Stimulated activated effector memory CD8-positive, alpha-beta T cell treated with anti-CD3 and anti-CD28 coated beads, Interleukin-12 subunit alpha, Interleukin-12 subunit beta, amount 100 ng/mL, for 72 hours (primary cell): ENCODE data around the gene KLHL33.

ENCODE experiments used
- ATAC-seq: fragments of 150-1000 bp; cut with Tn5 transposase; 2 replicates; pipeline ENCODE4 v1.10.0; 2021
- DNase-seq, 2 donors: peaks; one replicate each; pipeline ENCODE4 v3.0.0; 2021 to 2022; ENCODE audit warnings: low spot score in 2 of 2
- H3K27ac Mint-ChIP-seq: one replicate; pipeline ENCODE4 v1.8.0; 2022; ENCODE audit warnings: mild to moderate bottlenecking, mixed read lengths
- H3K36me3 Mint-ChIP-seq: one replicate; pipeline ENCODE4 v1.8.0; 2022; ENCODE audit warnings: mild to moderate bottlenecking, mixed read lengths
- H3K4me1 Mint-ChIP-seq: one replicate; pipeline ENCODE4 v1.8.0; 2022; ENCODE audit warnings: mixed read lengths
- H3K4me3 Mint-ChIP-seq: one replicate; pipeline ENCODE4 v1.8.0; 2022; ENCODE audit warnings: mild to moderate bottlenecking, mixed read lengths
- H3K9me3 Mint-ChIP-seq: one replicate; pipeline ENCODE4 v1.8.0; 2022; ENCODE audit warnings: mixed read lengths

KLHL33 gene, protein sequence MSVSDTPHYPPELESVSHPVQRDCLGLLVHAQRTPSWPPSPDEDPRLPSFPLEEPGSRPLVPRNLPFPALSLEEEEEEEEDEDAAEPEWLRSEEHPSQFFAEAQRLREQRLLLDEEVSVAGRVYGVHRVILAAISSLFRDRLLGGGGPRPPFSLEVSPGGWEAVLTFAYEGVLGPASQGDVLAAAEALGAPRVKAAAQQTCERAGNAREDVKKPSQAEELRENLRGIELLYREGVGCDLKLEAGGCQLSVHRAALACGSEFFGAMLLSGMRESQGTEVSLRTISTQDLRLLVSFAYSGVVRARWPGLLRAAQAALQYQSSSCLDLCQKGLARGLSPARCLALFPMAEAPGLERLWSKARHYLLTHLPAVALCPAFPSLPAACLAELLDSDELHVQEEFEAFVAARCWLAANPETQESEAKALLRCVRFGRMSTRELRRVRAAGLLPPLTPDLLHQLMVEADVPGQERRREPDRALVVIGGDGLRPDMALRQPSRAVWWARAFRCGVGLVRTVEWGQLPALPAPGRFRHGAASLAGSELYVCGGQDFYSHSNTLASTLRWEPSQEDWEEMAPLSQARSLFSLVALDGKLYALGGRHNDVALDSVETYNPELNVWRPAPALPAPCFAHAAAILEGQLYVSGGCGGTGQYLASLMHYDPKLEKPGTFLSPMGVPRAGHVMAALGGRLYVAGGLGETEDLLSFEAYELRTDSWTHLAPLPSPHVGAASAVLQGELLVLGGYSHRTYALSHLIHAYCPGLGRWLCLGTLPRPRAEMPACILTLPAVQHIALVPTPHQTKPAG

DNA sequence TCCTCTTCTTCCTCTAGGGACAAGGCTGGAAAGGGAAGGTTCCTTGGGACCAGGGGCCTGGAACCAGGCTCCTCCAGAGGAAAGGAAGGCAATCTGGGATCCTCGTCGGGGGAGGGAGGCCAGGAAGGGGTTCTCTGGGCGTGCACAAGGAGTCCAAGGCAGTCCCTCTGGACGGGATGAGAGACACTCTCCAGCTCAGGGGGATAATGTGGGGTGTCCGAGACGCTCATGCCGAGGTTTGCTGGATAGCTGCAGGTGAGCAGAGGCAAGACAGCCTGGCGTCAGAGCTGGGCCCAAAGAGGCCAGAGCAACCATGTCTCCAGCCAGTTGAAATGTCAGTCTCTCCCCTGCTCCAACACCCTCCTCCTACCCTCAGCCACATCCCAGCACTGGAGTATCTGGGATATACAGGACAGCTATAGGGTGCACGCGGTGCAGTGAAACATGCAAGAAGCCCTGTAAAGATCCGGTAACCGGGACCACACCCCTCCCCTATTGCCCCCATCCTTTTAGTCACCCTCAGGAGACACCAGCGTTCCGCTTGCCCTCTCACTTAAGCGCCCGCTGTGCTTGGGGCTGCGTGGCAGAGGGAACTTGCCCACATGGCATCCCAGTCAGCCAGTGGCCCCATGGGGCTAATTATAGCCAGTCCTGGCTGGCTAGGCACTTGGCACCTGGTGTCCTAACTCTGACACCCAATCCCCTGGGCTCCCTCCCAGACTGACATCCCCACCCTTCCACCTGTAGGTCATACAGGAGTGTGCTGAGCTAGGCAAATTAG is at the start of gene KLHL33:
Gene KLHL33, minus strand, starts transcription at position 585 of the 781 bp plus-strand sequence. Its CDS starts 355 bp downstream, at position 230.
- no peak for DNase-seq
- H3K4me1 Mint-ChIP-seq = peaks cover 11% of the 10 kb centered on the region
- no peak for ATAC-seq

DNA sequence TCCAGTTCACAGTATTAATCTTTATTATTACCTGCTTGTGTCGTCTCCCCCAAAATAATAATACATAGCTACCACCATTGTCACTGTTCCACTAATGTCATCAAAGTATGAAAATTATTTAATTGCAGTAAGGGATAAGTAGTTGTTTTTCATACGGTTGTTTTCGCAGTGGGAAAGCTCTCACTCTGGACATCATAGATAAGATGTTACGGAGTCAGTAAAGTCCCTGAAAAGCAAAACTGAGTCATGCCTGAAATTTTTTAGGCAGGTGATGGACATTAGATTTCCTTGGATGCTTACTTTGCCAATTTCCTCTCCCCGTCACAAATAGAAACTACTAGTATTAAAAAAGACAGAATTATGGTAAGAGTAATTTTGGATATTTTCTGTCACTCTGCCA is 46.4 kb upstream of the KLHL33 start:
- Mint-ChIP-seq H3K9me3 (no peaks in the 10 kb centered on the region), H3K4me3 (no peak overlapping the region), H3K4me1 (peaks cover 54% of the 10 kb centered on the region), H3K36me3 (peaks cover 30% of the 10 kb centered on the region), H3K27ac (peak overlapping the region; percentile 80)
- ATAC-seq = no peak
- DNase-seq = no peak

More for the DNA sequence above, at the start of gene KLHL33:
- Mint-ChIP-seq H3K4me3 (no peak within 1 kb of the TSS), H3K9me3 (no peaks in the 10 kb centered on the region), H3K36me3 (no peaks in the 10 kb centered on the region), H3K27ac (no peak within 1 kb of the TSS)

DNA sequence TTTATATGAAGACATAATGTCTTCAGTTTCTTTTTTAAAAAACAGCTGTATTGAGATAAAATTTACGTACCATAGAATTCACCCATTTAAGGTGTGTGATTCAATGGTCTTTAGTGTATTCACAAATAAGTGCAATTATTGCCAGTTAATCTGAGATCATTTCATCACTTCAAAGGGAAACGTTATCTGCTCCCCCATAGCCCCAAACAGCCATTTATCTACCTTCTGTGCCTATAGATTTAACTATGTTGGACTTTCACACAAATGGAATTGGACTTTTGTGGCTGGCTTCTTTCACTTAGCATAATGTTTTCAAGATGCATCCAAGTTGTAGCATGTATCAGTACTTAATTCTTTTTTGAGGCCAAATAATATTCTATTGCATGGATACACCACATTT is 42.9 kb upstream of the KLHL33 start:
- H3K36me3 Mint-ChIP-seq = peaks cover 65% of the 10 kb centered on the region
- H3K4me1 Mint-ChIP-seq = peaks cover 58% of the 10 kb centered on the region
- no peak overlapping the region for H3K27ac Mint-ChIP-seq

DNA sequence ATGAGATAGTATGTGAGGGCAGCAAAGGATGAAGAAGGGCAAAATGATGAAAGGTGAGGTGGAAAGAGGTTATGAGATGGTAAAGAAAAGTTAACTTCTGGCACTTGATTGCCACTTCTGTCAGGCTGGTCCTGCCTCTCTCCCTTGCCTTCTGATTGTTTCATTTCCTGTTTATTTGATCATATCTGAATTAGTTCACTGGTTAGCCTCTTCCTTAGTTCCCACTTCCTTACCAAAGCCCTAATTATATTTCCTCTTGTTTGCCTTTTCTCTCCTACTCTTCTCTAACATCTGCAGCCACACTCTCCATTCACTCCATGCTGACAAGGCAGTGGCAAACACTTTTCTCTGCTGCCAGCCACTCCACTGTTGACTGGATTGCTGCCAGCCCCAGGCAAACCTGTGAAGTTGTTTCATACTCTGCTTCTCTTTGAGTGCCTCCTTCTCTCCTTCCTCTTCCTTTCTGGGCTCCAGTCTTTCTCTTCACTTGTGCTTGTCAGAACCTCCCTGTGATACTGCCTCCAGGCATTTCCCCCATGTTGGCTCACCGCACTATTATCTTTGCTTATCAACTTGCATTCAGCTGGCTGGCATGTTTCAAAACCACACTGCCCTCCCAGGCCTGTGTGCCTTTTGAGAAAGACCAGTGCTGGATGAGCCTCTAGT is 41.4 kb upstream of the KLHL33 start:
- ATAC-seq (peak; percentile 71), DNase-seq (no peak)
- peak overlapping the region; percentile 92 for H3K27ac Mint-ChIP-seq
- H3K36me3 Mint-ChIP-seq = peaks cover 81% of the 10 kb centered on the region
- peak overlapping the region; percentile 48 for H3K4me3 Mint-ChIP-seq
- H3K4me1 Mint-ChIP-seq = peaks cover 65% of the 10 kb centered on the region
- no peaks in the 10 kb centered on the region for H3K9me3 Mint-ChIP-seq

More for the DNA sequence above, 42.9 kb upstream of the KLHL33 start:
- Mint-ChIP-seq H3K9me3 (no peaks in the 10 kb centered on the region), H3K4me3 (no peak overlapping the region)
- ATAC-seq (no peak), DNase-seq (no peak)

DNA sequence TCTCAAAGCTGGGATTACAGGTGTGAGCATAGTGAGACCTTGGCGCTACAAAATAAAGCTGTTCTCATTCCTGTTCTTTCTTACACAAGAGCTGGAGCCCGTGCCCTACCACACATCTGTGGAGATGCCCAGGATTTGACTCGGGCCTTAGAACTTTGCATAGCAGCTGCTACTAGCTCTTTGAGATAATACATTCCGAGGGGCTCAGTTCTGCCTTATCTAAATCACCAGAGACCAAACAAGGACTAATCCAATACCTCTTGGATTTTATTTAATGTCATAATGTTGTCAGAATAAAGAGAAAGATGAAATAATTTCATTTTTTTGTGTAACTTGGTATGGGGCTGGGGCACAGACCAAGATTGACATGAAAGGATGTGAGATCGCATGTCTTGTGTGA is 40.8 kb upstream of the KLHL33 start:
- Mint-ChIP-seq H3K4me1 (peaks cover 65% of the 10 kb centered on the region), H3K4me3 (peak overlapping the region; percentile 48), H3K9me3 (no peaks in the 10 kb centered on the region), H3K27ac (peak overlapping the region; percentile 92), H3K36me3 (peaks cover 86% of the 10 kb centered on the region)
- no peak for DNase-seq
- ATAC-seq = no peak

DNA sequence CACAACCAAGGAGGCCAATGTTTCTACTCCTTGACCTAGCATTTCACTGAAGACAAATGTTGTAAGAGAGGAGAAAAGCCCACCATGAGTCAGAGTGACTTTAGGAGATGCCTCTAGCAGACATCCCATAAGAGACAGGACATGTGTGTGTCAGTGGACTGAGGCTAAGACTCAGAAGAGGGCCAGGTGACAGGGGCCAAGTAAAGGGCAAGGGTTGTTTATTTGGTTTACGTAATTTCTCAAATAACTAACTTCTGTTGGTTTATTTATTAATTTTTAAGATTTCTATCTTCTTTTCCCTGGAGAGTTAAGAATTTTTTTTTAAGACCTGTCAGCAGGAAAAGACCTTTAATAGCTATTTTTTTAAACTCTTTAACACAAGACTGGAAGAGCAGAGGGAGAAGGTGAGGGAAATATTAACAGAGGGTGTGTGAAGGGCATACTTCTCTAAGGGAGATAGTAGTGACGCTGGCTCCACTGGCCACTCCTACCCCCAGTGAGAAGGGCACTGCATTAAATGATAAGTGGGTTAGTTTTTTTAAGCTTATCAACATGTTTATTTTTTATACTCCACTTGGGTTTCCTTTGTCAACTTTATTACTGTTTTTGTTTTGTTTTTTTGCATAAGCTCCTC is 36.7 kb upstream of the KLHL33 start:
- peak overlapping the region; percentile 90 for H3K27ac Mint-ChIP-seq
- ATAC-seq = no peak
- H3K4me3 Mint-ChIP-seq = peak overlapping the region; percentile 98
- H3K36me3 Mint-ChIP-seq = peaks cover 89% of the 10 kb centered on the region
- peaks cover 72% of the 10 kb centered on the region for H3K4me1 Mint-ChIP-seq
- no peak for DNase-seq
- no peaks in the 10 kb centered on the region for H3K9me3 Mint-ChIP-seq

DNA sequence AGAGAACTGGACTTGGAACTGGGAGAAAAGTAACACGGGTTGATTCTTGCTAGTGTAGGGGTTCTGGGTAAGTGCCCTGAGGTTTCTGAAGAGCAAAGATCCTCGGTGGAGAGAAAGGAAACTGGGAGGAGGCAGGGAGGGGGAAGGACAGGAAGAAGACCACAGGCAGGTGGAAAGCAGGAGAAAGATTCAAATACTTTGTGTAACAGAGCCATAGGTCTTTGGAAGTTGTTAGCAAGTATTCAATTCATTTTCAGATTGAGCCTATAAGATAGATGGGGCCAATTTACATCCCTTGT is 34.6 kb upstream of the KLHL33 start:
- Mint-ChIP-seq H3K36me3 (peaks cover 68% of the 10 kb centered on the region), H3K9me3 (no peaks in the 10 kb centered on the region), H3K27ac (peak overlapping the region; percentile 99), H3K4me1 (peaks cover 58% of the 10 kb centered on the region), H3K4me3 (peak overlapping the region; percentile 98)
- ATAC-seq (no peak), DNase-seq (no peak)

DNA sequence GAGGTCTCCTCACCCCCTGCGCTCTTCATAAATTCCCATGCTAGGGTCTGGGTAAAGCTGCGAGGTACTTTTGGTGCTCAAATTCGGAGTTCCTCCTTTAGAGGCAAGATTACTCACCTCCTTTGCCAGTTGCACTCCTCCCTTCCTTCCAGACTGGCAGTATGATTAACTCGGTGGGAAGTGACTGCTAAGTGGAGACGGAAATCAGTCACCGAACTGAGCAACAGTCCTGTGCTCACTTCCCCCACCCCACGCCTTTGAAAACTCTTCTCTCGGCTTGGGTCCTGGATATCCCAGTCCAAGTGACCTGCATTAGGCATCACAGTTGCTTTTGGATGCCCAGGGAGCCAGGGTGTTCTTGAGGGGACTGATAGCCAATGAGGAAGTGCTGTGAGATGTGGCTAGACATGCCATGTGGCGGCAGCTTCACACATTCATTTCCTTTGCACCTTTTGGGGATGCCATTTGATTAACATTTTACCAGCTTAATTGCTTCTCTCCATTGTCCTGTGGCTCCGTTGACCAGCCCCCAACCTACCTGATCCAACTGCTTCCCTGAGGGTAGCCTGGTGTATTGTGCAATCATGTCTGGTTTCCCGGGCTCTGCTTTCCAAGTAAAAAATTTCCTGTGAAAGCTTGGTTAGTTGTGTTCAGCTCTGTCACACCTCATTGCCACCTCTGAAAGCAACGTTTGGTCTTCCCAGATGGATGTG is 34.1 kb upstream of the KLHL33 start:
- H3K9me3 Mint-ChIP-seq = no peaks in the 10 kb centered on the region
- H3K4me3 Mint-ChIP-seq = peak overlapping the region; percentile 98
- H3K4me1 Mint-ChIP-seq = peaks cover 55% of the 10 kb centered on the region
- peak; percentile 87 for ATAC-seq
- H3K36me3 Mint-ChIP-seq = peaks cover 63% of the 10 kb centered on the region
- peak overlapping the region; percentile 99 for H3K27ac Mint-ChIP-seq
- DNase-seq = peak; percentile 38 to 81

DNA sequence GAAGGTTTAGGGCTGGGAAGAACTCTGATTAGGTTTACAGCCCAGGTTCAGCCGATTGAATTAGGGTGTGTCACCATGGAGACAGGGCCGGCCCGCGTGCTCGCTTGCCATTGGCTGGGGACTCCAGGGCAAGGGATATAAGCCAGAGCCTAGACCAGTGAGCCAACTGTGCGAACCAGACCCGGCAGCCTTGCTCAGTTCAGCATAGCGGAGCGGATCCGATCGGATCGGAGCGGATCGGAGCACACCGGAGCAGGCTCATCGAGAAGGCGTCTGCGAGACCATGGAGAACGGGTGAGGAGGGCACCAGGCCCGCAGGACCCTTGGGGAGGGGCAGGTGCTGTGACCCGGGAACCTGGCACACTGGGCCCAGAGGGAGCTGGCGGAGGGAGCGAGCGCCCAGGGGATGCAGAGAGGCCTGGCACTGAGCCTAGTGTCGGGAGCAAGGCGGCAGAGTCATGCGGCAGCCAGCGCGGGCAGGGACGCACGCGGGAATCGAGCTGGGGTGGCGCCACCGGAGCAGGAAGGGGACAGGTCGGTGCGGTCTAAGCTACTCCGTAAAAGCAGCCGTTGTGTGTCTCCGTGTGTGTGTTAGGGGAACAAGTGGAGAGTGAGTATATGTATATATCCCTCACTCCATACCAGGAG is 33.4 kb upstream of the KLHL33 start, which contains the start of gene PNP:
Gene PNP, plus strand, starts transcription at position 165 of the 648 bp plus-strand sequence. Its CDS starts 119 bp downstream, at position 284.
- Mint-ChIP-seq H3K9me3 (no peaks in the 10 kb centered on the region), H3K27ac (peak within 1 kb of the TSS; percentile 99), H3K4me3 (peak within 1 kb of the TSS; percentile 98), H3K4me1 (peaks cover 48% of the 10 kb centered on the region), H3K36me3 (peaks cover 56% of the 10 kb centered on the region)
- peak; percentile 95 for ATAC-seq
- peak; percentile 71 to 95 for DNase-seq

DNA sequence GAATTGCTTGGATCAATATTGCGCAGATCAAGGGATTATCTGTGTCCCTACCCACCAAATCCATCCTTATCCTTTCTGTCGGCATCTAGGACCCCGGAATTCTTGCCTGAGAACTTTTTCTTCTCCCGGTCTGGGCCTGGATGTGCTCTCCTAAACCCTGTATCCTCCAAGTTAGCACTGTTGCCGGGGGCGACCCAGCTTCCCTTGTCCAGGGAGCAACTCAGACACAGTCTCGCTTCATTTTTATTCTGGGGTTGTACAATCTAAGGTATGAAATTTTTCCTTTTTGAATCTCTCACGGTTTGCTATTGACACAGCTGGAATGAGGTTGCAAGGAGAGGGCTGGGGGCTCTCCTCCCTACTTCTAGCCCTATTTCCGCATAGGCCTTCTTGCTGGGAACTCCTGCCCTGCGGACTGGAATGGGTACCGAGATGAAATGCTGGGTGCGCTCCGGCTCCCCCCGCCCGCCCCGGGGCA is 32.8 kb upstream of the KLHL33 start:
- DNase-seq = no peak
- Mint-ChIP-seq H3K4me3 (peak overlapping the region; percentile 98), H3K4me1 (peaks cover 42% of the 10 kb centered on the region), H3K27ac (peak overlapping the region; percentile 99), H3K36me3 (peaks cover 51% of the 10 kb centered on the region), H3K9me3 (no peaks in the 10 kb centered on the region)
- ATAC-seq = no peak

DNA sequence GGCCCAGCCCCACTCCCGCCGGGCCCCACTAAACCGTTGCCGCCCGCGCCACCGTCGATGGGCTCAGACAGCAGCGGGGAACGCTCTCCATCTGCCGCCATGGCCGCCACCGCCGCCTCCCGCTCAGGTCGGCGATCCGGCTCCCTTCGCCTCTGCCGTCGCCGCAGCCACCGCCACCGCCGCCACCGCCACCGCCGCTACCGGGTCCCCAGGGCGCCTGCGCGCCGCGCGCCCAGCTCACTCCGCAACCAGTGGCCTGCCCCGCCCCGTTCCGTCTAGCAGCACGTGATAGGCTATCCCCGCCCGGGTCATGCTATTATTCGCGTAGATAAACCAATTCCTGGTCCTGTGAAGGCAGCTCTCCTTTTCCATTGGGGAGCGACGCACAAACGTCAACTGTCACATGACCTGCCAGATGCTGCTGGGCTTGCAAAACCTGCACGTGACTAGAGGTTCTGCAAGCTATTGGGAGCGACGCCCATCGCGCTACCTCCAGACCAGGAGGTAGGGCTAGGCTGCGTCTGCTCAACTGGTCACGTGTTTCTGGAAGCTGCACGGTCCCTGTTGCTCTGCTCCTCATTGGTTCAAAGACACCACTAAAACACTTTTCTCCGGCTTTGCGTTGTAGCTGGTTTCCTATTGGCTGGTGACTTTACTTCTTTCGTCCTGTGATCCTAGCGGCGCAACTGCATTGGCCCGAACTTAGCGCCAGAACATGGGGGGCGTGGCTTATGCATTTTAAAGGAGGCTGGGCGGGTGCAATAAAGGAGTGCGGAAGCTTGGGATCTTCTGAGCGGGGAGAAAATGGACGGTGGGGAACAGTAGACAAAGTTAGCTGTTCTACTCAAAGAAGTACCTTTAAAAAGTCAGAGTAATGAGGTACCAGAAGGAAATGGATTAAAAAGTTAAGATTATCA is 25.5 kb upstream of the KLHL33 start, which contains the start of gene PIP4P1:
Gene PIP4P1, minus strand, starts transcription at position 210 of the 917 bp plus-strand sequence. Its CDS starts 109 bp downstream, at position 101.
- peak; percentile 87 to 97 for DNase-seq
- H3K27ac Mint-ChIP-seq = peak within 1 kb of the TSS; percentile 86
- H3K4me1 Mint-ChIP-seq = peaks cover 20% of the 10 kb centered on the region
- no peaks in the 10 kb centered on the region for H3K9me3 Mint-ChIP-seq
- H3K4me3 Mint-ChIP-seq = peak within 1 kb of the TSS; percentile 74
- H3K36me3 Mint-ChIP-seq = peaks cover 10% of the 10 kb centered on the region
- peak; percentile 97 for ATAC-seq

DNA sequence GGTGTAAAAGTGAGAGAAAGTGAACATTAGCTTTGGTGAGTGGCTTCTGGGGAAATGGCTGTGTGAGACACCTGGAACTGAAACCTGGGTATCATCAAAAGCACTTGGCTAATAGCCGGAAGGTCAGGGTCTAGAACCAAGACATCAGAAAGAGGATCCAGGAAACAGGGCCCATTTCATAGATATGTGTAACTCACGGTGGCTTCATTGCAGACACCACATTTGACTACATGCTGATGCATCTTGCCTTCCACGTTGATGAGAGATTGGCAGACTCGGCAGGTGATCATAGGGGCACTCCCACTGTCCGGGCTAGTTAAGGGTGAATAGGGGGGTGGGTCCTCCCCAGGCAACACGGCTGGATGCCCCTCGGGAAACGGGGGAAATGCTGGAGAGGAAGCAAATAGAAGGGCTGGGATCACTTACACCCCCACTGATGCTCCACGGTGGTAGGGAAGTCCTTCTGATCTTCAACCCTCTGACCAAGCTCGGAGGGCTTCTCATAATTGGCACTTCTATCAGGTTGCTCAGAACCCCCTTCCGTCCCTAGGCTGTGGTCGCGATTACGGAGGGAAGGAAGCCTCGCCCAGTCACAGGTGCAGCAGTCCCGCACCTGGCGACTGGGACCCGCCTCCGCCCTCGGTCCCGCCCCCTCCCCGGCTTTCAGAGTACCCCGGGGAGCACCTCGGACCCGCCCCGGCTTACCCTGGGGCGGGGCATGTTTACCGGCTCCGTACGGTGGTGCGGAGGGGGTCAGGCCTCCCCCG is 24.7 kb upstream of the KLHL33 start:
- Mint-ChIP-seq H3K9me3 (no peaks in the 10 kb centered on the region), H3K4me1 (peaks cover 20% of the 10 kb centered on the region), H3K27ac (peak overlapping the region; percentile 86), H3K4me3 (peak overlapping the region; percentile 74), H3K36me3 (peaks cover 10% of the 10 kb centered on the region)
- ATAC-seq = no peak
- DNase-seq = peak in 1 of 2 donors; percentile 64
